T-cell (primary cell): ENCODE data around the gene DHFR. TPM values are rescaled to one million over a fixed set of nuclear protein-coding genes. Genes with fewer than 3 reads are reported as not detected.

ENCODE experiments used
- ATAC-seq, 4 experiments: fragments of 200-7000 bp in 3 of 4; fragments of 150-1000 bp in 1 of 4; cut with Tn5 transposase; replicated peaks in 1 of 4; 1 replicate in 3 of 4; 2 replicates in 1 of 4; pipeline ENCODE4 v1.10.0; 2021; ENCODE audit warnings: moderate library complexity in 3 of 4, mild to moderate bottlenecking in 2 of 4, moderate number of reproducible peaks in 1 of 4
- CTCF ChIA-PET, 2 donors: fragments of 300-600 bp; sonication (Branson Sonifier 250); formaldehyde crosslinking; loops; one replicate each; lab custom pipeline; 2022; ENCODE audit warnings: antibody characterized with exemption in 2 of 2; lab: Charles Lee
- POLR2A ChIA-PET, 2 donors: fragments of 300-600 bp; sonication (Branson Sonifier 250); formaldehyde crosslinking; loops; one replicate each; lab custom pipeline; 2022; ENCODE audit warnings: antibody characterized with exemption in 2 of 2; lab: Charles Lee
- DNase-seq, 35 experiments: peaks; one replicate each; pipeline versions ENCODE4 v3.0.0 to v3.0.0-alpha.2; 2013 to 2023
- H3K27ac ChIP-seq: one replicate; pipeline ENCODE4 v1.5.1; 2013; ENCODE audit warnings: low read length
- H3K27me3 ChIP-seq, 2 experiments: replicated peaks in 1 of 2; 1 replicate in 1 of 2; 2 replicates in 1 of 2; pipeline versions ENCODE4 v1.6.1 to v1.7.0; 2013; ENCODE audit warnings: low read length in 1 of 2, mixed read lengths in 1 of 2; ENCODE audit not compliant: control insufficient read depth in 2 of 2, insufficient read depth in 2 of 2; ENCODE audit errors: extremely low read depth in 1 of 2
- H3K36me3 ChIP-seq, 2 donors: 1 replicate in 1 of 2; 2 replicates in 1 of 2; pipeline versions ENCODE4 v1.6.1 to v1.7.0; 2013; ENCODE audit warnings: low read length in 1 of 2; ENCODE audit not compliant: control insufficient read depth in 2 of 2, insufficient read depth in 1 of 2; ENCODE audit errors: extremely low read depth in 1 of 2
- H3K4me1 ChIP-seq, 2 experiments: 1 replicate in 1 of 2; 2 replicates in 1 of 2; pipeline versions ENCODE4 v1.6.1 to v1.7.0; 2013; ENCODE audit warnings: low read length in 2 of 2, mixed read lengths in 1 of 2; ENCODE audit not compliant: insufficient read depth in 2 of 2, control insufficient read depth in 1 of 2; ENCODE audit errors: extremely low read depth in 1 of 2
- H3K4me3 ChIP-seq, 2 donors: 1 replicate in 1 of 2; 2 replicates in 1 of 2; pipeline versions ENCODE4 v1.5.1 to v1.7.0; 2013; ENCODE audit warnings: mild to moderate bottlenecking in 2 of 2, low read length in 1 of 2, moderate library complexity in 1 of 2; ENCODE audit not compliant: control insufficient read depth in 1 of 2; ENCODE audit errors: extremely low read depth in 1 of 2
- H3K9me3 ChIP-seq: 2 replicates; pipeline ENCODE4 v1.7.0; 2013
- H3K27ac Mint-ChIP-seq, 2 donors: one replicate each; pipeline ENCODE4 v1.8.0; 2020 to 2021; ENCODE audit warnings: mild to moderate bottlenecking in 2 of 2, mixed read lengths in 2 of 2
- H3K27me3 Mint-ChIP-seq, 2 donors: one replicate each; pipeline ENCODE4 v1.8.0; 2021 to 2022; ENCODE audit warnings: mixed read lengths in 2 of 2
- H3K36me3 Mint-ChIP-seq: one replicate; pipeline ENCODE4 v1.8.0; 2021; ENCODE audit warnings: mixed read lengths
- H3K4me1 Mint-ChIP-seq, 3 donors: one replicate each; pipeline ENCODE4 v1.8.0; 2020 to 2022; ENCODE audit warnings: mixed read lengths in 3 of 3, mild to moderate bottlenecking in 1 of 3
- H3K4me3 Mint-ChIP-seq, 3 donors: one replicate each; pipeline ENCODE4 v1.8.0; 2020 to 2022; ENCODE audit warnings: mild to moderate bottlenecking in 3 of 3, mixed read lengths in 3 of 3, moderate library complexity in 3 of 3
- H3K9me3 Mint-ChIP-seq, 3 donors: one replicate each; pipeline ENCODE4 v1.8.0; 2020 to 2022; ENCODE audit warnings: mixed read lengths in 3 of 3
- whole genome bisulfite sequencing: methylation state at CpG from one replicate; pipeline ENCODE4 v1.1.5; 2013; ENCODE audit warnings: missing lambda C conversion rate; ENCODE audit not compliant: insufficient coverage; 5-methylcytosine and 5-hydroxymethylcytosine counted together
- total RNA-seq, 35 experiments: library from RNA in 6 of 35; stranded (reverse) in 6 of 35; fragments of 120-200 nt in 1 of 35; gene quantifications; one replicate each; pipeline versions ENCODE4 v1.2.1 to v1.2.4 and lab custom pipeline; 2013 to 2026

Gene DHFR
- total RNA-seq, 5 donors from 2014 or later (not counting 1 experiment from before 2014, with no cell fraction given), result 8.9 to 15.3 (median 13.4) TPM

DNA sequence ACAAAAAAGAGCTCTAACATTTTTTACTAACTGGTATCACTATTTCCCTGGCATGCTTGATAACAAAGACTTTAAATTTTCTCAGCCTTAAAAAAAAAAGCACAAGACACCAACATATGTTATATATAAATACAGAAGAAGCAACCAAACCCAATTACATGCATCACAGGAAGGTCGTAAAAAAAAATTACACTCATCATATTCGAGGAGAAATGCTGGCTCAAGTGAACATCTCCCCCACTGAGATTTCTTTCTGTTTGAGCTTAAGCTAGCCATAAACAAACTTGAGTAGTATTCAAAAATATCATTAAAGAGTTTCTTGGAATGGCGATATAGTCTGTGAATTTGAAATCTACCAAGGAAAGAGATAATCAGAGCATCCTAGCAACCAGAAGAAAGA lies 7.9 kb downstream of the DHFR start:
- Histone ChIP-seq H3K4me3 (no peak overlapping the region), H3K27ac (no peak overlapping the region), H3K4me1 (no peaks in the 10 kb centered on the region), H3K36me3 (peaks cover 0 to 5% of the 10 kb centered on the region in 2 donors), H3K9me3 (no peaks in the 10 kb centered on the region), H3K27me3 (no peaks in the 10 kb centered on the region)
- WGBS, result no CpG with 5 or more reads among the region's 3 CpGs
- Mint-ChIP-seq H3K27ac (no peak overlapping the region), H3K36me3 (peaks cover 50% of the 10 kb centered on the region), H3K4me3 (no peak overlapping the region), H3K4me1 (peaks cover 0 to 5% (median 5%) of the 10 kb centered on the region in 3 donors), H3K27me3 (no peaks in the 10 kb centered on the region), H3K9me3 (no peaks in the 10 kb centered on the region)
- POLR2A ChIA-PET, result no interaction called here
- DNase-seq (no peak), ATAC-seq (no peak)
- CTCF ChIA-PET, result no interaction called here

- ATAC-seq (no peak), DNase-seq (no peak)
- POLR2A ChIA-PET, result no interaction called here
- peaks cover 5 to 13% of the 10 kb centered on the region in 2 donors for H3K36me3 ChIP-seq
- H3K4me3 Mint-ChIP-seq, result no peak overlapping the region
- no peak overlapping the region for H3K27ac Mint-ChIP-seq
- H3K27ac ChIP-seq, result no peak overlapping the region
- CTCF ChIA-PET, result no interaction called here
- H3K27me3 ChIP-seq, result no peaks in the 10 kb centered on the region
- H3K4me3 ChIP-seq, result no peak overlapping the region
- peaks cover 0 to 9% (median 5%) of the 10 kb centered on the region in 3 donors for H3K4me1 Mint-ChIP-seq
- no peaks in the 10 kb centered on the region for H3K9me3 ChIP-seq
- H3K36me3 Mint-ChIP-seq, result peaks cover 66% of the 10 kb centered on the region
- H3K27me3 Mint-ChIP-seq, result no peaks in the 10 kb centered on the region
- no peaks in the 10 kb centered on the region for H3K9me3 Mint-ChIP-seq
- no peaks in the 10 kb centered on the region for H3K4me1 ChIP-seq
- WGBS, result 100% methylated on average over 4 of the region's 4 CpGs
These were observed 9.9 kb downstream of the DHFR start for GRCh38 chr5:80644900-80645299.

DNA sequence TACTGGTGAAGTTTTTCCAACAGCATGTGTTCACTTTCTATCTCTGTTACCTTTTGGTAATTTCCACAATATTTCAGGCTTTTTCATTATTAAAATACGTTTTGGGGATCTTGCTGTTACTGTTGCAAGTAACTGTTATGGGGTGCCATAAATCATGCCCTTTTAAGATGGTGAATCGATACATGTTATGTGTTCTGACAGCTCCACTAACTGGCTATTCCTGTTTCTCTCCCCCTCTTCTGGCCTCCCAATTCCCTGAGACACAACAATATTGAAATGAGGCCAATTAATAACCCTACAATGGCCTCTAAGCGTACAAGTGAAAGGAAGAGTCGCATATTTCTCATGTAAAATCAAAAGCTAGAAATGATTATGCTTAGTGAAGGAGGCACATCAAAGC lies 13.4 kb downstream of the DHFR start:
- no peaks in the 10 kb centered on the region for H3K27me3 ChIP-seq
- H3K4me1 Mint-ChIP-seq, result peaks cover 0 to 9% (median 0%) of the 10 kb centered on the region in 3 donors
- H3K9me3 ChIP-seq, result no peaks in the 10 kb centered on the region
- H3K36me3 Mint-ChIP-seq, result peaks cover 76% of the 10 kb centered on the region
- H3K9me3 Mint-ChIP-seq, result no peaks in the 10 kb centered on the region
- ATAC-seq (no peak), DNase-seq (no peak)
- H3K4me3 ChIP-seq, result no peak overlapping the region
- WGBS, result no CpG with 5 or more reads among the region's 4 CpGs
- POLR2A ChIA-PET, result no interaction called here
- no peak overlapping the region for H3K27ac ChIP-seq
- no peaks in the 10 kb centered on the region for H3K4me1 ChIP-seq
- CTCF ChIA-PET, result no interaction called here
- H3K4me3 Mint-ChIP-seq, result no peak overlapping the region
- H3K27me3 Mint-ChIP-seq, result no peaks in the 10 kb centered on the region
- peaks cover 5 to 17% of the 10 kb centered on the region in 2 donors for H3K36me3 ChIP-seq
- no peak overlapping the region for H3K27ac Mint-ChIP-seq

DNA sequence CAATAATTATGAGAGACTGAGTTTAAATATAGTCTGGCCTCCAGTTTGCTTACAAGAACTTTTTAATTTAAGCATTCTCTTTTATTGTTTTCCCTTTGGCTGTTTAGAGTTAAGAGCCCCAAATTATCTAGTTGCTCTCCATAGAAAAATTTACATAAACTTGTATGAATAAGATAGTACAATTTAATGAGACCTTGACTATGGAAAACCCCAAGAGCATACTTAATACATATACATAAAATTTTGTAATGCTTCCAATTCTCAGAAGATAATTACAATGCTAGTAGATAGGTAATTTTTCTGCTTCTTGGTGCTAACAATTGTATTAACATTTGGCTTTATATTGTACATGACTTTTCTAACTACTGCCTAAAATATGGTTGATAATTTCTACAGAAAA lies 20.6 kb downstream of the DHFR start:
- Histone ChIP-seq H3K27ac (no peak overlapping the region), H3K4me3 (no peak overlapping the region), H3K4me1 (no peaks in the 10 kb centered on the region), H3K36me3 (peaks cover 5 to 14% of the 10 kb centered on the region in 2 donors), H3K9me3 (no peaks in the 10 kb centered on the region), H3K27me3 (no peaks in the 10 kb centered on the region)
- POLR2A ChIA-PET, result no interaction called here
- CTCF ChIA-PET, result no interaction called here
- H3K9me3 Mint-ChIP-seq, result no peaks in the 10 kb centered on the region
- H3K4me1 Mint-ChIP-seq, result no peaks in the 10 kb centered on the region
- no peak overlapping the region for H3K27ac Mint-ChIP-seq
- ATAC-seq (no peak), DNase-seq (no peak)
- H3K36me3 Mint-ChIP-seq, result peaks cover 48% of the 10 kb centered on the region
- no peak overlapping the region for H3K4me3 Mint-ChIP-seq
- H3K27me3 Mint-ChIP-seq, result no peaks in the 10 kb centered on the region

DNA sequence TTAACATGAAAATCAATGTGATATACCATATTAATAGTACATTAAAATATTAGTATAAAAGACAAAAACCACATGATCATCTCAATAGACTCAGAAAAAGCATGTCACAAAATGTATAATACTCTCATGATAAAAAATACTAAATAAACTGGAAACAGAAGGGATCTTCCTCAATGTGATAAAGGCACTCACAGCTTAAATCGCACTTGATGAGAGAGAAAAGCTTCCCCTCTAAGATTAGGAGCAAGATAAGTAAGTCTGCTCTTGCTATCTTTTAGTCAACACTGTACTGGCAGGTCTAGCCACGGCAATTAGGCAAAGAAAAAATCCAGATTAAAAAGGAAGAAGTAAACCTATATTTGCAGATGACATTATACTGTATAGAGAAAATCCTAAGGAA lies 22.1 kb downstream of the DHFR start:
- peaks cover 0 to 12% of the 10 kb centered on the region in 2 donors for H3K36me3 ChIP-seq
- H3K27ac ChIP-seq, result no peak overlapping the region
- CTCF ChIA-PET, result no interaction called here
- POLR2A ChIA-PET, result no interaction called here
- no peaks in the 10 kb centered on the region for H3K9me3 Mint-ChIP-seq
- H3K4me3 Mint-ChIP-seq, result no peak overlapping the region
- no peak for DNase-seq
- H3K36me3 Mint-ChIP-seq, result peaks cover 37% of the 10 kb centered on the region
- WGBS, result no CpG with 5 or more reads among the region's 2 CpGs
- H3K4me1 Mint-ChIP-seq, result no peaks in the 10 kb centered on the region
- H3K9me3 ChIP-seq, result no peaks in the 10 kb centered on the region
- no peaks in the 10 kb centered on the region for H3K27me3 ChIP-seq
- H3K4me1 ChIP-seq, result no peaks in the 10 kb centered on the region
- H3K27ac Mint-ChIP-seq, result no peak overlapping the region
- no peak for ATAC-seq
- no peaks in the 10 kb centered on the region for H3K27me3 Mint-ChIP-seq
- H3K4me3 ChIP-seq, result no peak overlapping the region

DNA sequence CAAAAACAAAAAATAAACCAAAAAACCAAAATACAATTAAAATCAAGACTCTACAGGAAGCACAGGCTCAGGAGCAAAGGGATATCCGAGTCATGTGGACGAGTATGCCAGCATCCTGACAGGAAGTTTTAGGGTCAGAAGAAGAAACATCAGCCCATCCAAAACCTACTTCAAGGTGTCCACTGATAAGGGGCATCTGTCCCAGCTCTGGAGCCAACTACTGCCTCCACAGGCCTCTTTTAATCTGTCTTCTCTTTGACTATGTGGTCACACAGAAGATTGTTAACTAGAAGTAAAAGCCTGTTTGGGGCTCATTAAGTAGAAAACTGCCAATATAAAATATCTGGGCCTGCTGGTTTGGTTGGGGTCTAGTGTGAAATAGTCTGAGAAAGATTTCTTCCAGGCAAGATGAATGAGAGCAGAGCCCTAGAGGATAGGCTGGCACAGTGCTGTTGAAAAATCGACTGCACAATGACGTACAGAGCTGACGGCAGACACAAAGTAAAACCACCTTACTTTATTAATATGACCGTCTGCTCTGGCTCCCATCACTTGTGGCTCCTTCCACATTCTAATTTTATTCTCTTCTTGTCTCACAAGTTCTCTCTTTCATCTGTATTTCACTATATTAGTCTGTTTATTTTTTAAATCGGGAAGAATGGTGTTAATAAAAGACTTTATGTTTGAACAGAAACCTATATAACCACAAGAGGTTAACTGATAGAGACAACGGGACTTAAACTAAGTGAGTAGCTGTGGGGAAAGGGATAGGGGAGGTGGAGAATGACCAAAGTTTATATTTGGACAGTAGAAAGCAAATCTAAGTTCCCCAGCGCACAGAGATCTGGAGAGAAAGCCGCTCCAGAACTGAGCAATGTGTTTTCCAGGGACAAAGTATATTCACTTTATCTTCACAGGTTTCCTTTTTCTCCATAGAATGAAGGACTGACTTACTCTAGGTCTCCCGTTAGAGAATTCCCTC lies 23.2 kb downstream of the DHFR start:
- H3K27ac Mint-ChIP-seq, result no peak overlapping the region
- Histone ChIP-seq H3K36me3 (peaks cover 0 to 10% of the 10 kb centered on the region in 2 donors), H3K27me3 (no peaks in the 10 kb centered on the region), H3K27ac (no peak overlapping the region), H3K9me3 (no peaks in the 10 kb centered on the region), H3K4me1 (no peaks in the 10 kb centered on the region), H3K4me3 (no peak overlapping the region)
- no peak overlapping the region for H3K4me3 Mint-ChIP-seq
- ChIA-PET POLR2A (no interaction called here), CTCF (no interaction called here)
- H3K27me3 Mint-ChIP-seq, result no peaks in the 10 kb centered on the region
- no peaks in the 10 kb centered on the region for H3K9me3 Mint-ChIP-seq
- DNase-seq (no peak), ATAC-seq (no peak)
- no peaks in the 10 kb centered on the region for H3K4me1 Mint-ChIP-seq
- 97% methylated on average over 5 of the region's 11 CpGs for WGBS
- H3K36me3 Mint-ChIP-seq, result peaks cover 32% of the 10 kb centered on the region
